Activated CD4-positive, CD25-positive, alpha-beta regulatory T cell treated with anti-CD3 and anti-CD28 coated beads, Interleukin-2, amount 50 U/mL, for 72 hours (primary cell): ENCODE results near the gene COBL.

ENCODE experiments used
- DNase-seq: peaks from one replicate; pipeline ENCODE4 v3.0.0; 2021

Gene COBL

DNA sequence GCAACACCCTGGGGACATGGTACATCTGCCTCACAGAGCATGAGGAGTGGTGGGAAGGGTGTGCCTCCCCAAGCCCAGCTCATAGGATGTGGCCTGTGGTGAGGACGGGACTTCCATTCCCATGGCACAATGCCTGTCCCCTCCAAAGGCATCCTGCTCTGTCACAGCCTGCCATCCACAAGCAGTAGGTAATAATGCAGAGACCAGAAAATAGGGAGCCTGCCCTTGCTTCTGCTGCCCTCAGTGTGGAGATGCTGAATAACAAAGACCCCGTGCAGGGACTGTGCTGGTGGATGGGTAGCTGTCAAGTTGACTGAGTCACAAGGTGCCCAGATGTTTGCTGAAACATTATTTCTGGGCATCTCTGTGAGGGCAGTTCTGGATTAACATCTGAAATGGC lies 334.0 kb downstream of the COBL start:
- no peak for DNase-seq

DNA sequence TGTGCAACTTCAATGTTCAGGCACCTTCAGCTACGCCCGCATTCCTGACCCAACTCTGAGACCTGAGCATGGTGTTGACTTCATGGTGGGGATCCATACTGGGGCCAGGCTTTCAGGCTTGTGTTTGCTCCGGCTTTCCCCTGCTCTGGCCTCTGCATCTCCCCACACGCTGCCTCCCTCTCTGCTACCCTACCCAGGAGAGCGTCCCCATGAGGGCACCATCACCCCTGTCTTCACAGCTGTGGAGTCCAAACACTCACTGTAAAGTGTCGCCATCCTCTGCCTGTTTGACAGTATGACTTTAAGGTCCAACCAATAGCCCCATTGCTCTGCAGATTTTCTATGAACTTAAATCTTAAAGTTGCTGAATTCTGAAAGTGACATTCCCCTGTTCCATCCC lies 334.9 kb downstream of the COBL start:
- no peak for DNase-seq

DNA sequence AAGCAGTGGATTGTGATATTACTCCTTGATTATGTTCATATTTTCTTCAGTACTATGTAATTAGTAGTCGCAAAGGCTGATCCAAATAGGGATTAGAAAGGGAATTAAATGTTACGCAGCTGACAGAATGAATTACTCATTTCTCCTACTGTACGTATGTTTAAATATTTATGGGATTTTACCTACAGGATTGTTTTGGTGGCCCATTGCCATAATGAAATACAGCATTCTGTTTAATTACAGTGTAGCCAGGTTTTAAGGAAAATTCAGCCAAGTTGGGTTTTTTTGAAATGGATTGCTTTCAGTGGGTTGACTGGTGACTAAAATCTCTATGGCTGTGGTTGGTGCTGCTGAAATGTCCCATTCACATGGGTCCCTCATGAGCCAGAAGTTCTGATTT lies 336.2 kb downstream of the COBL start:
- no peak for DNase-seq

DNA sequence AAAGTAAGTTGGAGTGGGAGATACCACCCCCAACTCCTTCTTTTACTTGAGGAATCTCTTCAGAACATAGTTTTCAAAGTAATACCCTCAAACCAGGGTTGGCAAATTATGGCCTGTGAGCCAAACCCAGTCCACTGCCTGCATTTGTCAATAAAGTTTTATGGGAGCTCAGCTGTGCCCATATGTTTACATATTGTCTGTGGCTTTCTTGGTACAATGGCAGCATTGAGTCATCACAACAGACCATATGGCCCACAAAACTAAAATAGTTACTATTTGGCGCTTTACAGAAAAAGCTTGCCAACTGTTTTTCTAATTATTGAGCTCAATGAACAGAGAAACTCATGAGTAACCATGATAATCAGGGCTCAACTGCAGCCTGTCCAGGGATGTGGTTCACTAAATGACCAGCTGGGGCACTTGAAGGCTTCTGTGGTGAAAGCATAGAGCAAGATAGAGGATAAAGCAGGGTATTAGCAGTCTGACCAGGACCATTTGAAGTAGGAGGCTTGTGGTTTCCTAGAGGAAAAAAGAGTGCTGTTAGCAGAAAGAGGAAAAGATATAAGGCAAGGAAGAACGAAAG lies 337.9 kb downstream of the COBL start:
- no peak for DNase-seq

DNA sequence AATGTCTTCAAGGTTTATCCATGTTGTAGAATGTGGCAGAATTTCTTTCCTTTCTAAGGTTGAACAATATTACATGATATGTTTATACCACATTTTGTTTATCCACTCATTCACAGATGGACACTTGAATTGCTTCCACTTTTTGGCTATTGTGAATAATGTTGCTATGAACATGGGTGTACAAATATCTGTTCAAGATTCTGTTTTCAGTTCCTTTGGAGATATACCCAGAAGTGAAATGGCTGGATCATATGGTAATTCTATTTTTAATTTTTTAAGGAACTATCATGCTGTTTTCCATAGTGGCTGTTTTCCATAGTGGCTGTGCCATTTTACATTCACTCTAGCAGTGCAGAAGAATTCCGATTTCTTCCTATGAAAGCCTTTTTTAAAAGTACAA lies 339.2 kb downstream of the COBL start:
- no peak for DNase-seq

DNA sequence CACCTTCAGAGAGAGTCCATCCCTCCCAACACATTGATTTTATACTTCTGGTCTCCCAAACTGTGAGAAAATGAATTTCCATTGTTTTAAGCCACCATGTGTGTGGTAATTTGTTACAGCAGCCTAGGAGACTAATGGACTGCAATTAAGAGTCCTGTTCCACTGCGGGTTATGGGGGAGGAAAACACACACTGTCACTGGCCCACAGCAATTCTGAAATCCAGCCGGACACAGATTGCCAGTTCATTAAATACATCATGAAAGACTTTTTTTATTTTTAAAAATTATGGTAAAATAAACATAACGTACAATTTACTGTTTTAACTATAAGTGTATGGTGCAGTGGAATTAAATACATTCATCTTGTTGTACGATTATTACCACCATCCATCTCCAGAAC lies 340.5 kb downstream of the COBL start:
- DNase-seq = no peak

DNA sequence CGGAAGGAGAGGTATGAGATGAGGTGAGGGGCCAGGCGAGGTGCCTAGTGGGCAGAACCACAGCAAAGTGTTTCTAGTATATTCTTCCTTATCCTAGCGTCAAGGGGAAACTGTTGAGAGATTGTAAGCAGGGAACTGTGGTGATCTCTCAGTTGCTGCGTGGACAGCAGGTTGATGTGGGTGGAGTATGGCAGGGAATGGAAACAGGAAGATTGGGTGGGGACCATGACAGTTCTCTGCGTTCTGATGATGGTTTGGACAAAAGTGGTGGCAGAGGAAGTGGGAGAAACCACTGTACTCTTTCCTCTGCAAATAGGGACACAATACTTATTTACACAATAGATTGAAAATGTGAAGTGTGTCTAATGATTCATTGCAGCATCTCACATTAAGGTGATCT lies 342.4 kb downstream of the COBL start:
- no peak for DNase-seq

DNA sequence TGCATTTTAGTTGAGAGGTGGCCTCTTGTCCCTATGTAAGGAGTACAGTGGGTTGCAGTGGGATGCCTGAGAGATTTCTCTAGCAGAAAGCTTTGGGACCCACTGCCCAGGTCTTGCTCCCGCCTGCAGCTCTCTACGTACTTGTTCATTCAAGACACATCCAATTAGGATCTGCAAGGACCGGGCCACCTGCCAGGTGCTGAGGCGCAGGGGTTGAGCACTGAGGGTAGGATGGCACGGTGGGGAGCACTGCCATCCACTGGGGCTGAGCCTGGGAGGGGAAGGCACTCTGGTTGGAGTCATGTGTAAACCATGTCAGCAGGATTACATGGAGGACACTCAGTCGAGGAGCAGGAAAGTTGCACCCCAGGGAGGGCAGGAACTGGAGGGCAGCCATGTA lies 342.8 kb downstream of the COBL start:
- no peak for DNase-seq

DNA sequence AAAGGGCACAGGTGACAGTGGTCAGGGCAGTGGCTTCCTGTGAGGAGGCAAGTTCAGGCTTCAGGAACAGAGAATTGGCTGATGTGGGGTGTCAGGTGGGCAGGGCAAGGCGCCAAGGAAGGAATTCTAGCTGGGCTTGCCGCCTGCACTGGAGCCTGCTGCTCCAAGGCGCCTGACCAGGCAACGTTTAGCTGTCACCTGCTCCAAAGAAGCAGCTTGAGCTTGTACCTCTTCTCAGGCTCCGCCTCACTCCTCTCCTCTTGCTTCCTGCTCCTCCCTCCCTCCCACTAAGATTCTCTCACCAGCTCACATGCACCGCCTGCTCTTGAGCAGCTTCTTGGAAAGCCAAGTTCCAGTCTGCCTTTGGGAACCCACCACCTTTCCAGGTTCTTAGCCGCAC lies 346.5 kb downstream of the COBL start:
- DNase-seq = no peak
